IMR-90 (cell line): ENCODE results near the gene PHACTR3.

Experiments used
- BHLHE40 ChIP-seq: fragments of 150-350 bp; IDR thresholded peaks from 2 replicates; pipeline ENCODE4 v1.6.1; 2016; ENCODE audit warnings: mild to moderate bottlenecking, low read depth, low read length
- CEBPB ChIP-seq: IDR thresholded peaks from 2 replicates; pipeline ENCODE4 v1.6.1; 2012; ENCODE audit warnings: low read depth, low read length, improper control_type of control experiment
- CHD1 ChIP-seq: IDR thresholded peaks from 2 replicates; pipeline ENCODE4 v1.6.1; 2012; ENCODE audit warnings: low read depth, low read length, improper control_type of control experiment
- CTCF ChIP-seq: conservative IDR thresholded peaks from 2 replicates; pipeline ENCODE4 v1.5.1; 2012; ENCODE audit warnings: mild to moderate bottlenecking, low read depth, low read length, improper control_type of control experiment
- MAFK ChIP-seq: IDR thresholded peaks from 2 replicates; pipeline ENCODE4 v1.6.1; 2012; ENCODE audit warnings: low read depth, low read length, improper control_type of control experiment
- MAZ ChIP-seq: IDR thresholded peaks from 2 replicates; pipeline ENCODE4 v1.6.1; 2012; ENCODE audit warnings: low read depth, mild to moderate bottlenecking, low read length, improper control_type of control experiment, moderate library complexity, borderline replicate concordance
- MXI1 ChIP-seq: IDR thresholded peaks from 2 replicates; pipeline ENCODE4 v1.6.1; 2012; ENCODE audit warnings: low read depth, mild to moderate bottlenecking, low read length, moderate library complexity, borderline replicate concordance
- POLR2A ChIP-seq: IDR thresholded peaks from 2 replicates; pipeline ENCODE4 v1.6.1; 2012; ENCODE audit warnings: mild to moderate bottlenecking, low read depth, low read length
- RAD21 ChIP-seq: IDR thresholded peaks from 2 replicates; pipeline ENCODE4 v1.6.1; 2012; ENCODE audit warnings: low read length, improper control_type of control experiment
- RCOR1 ChIP-seq: IDR thresholded peaks from 2 replicates; pipeline ENCODE4 v1.6.1; 2012; ENCODE audit warnings: mild to moderate bottlenecking, low read length, improper control_type of control experiment; ENCODE audit not compliant: insufficient replicate concordance
- RFX5 ChIP-seq: IDR thresholded peaks from 2 replicates; pipeline ENCODE4 v1.8.0; 2012; ENCODE audit warnings: low read depth, mild to moderate bottlenecking, low read length, moderate library complexity
- SMC3 ChIP-seq: fragments of 150-350 bp; IDR thresholded peaks from 2 replicates; pipeline ENCODE4 v1.6.1; 2016; ENCODE audit warnings: low read depth, mild to moderate bottlenecking, antibody characterized with exemption, low read length, moderate library complexity
- USF2 ChIP-seq: fragments of 150-350 bp; IDR thresholded peaks from 2 replicates; pipeline ENCODE4 v1.6.1; 2017; ENCODE audit warnings: mild to moderate bottlenecking, antibody characterized with exemption, low read length, low read depth
- TF ChIP-seq, protein P1 (sequence below): fragments of 150-350 bp; IDR thresholded peaks from 2 replicates; pipeline ENCODE4 v1.6.1; 2016; ENCODE audit warnings: low read depth, mild to moderate bottlenecking, low read length, moderate library complexity, borderline replicate concordance

- TF ChIP-seq RAD21 (no peak), RCOR1 (no peak), CTCF (no peak), USF2 (no peak), RFX5 (no peak), POLR2A (no peak), CEBPB (no peak), SMC3 (no peak), CHD1 (no peak), MXI1 (no peak), MAZ (no peak), MAFK (no peak), BHLHE40 (no peak)
- TF ChIP-seq, protein P1, sequence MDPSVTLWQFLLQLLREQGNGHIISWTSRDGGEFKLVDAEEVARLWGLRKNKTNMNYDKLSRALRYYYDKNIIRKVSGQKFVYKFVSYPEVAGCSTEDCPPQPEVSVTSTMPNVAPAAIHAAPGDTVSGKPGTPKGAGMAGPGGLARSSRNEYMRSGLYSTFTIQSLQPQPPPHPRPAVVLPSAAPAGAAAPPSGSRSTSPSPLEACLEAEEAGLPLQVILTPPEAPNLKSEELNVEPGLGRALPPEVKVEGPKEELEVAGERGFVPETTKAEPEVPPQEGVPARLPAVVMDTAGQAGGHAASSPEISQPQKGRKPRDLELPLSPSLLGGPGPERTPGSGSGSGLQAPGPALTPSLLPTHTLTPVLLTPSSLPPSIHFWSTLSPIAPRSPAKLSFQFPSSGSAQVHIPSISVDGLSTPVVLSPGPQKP, result no peak
These were observed 42.9 kb downstream of the PHACTR3 start for GRCh38 chr20:59647271-59647670.
